SK-N-SH treated with all-trans-retinoic acid at 6 μM for 48 hours (cell line): ENCODE measurements around the gene SEMA5A.

Experiments
- ARNTL ChIP-seq: fragments of 450-650 bp; formaldehyde crosslinking; IDR thresholded peaks from 2 replicates; pipeline ENCODE4 v1.5.0; 2020; ENCODE audit warnings: low read depth, mild to moderate bottlenecking, moderate library complexity, borderline replicate concordance
- ESRRG ChIP-seq: fragments of 250-450 bp; sonication (Bioruptor Pico); IDR thresholded peaks from 2 replicates; pipeline ENCODE4 v1.6.1; 2021; ENCODE audit warnings: mild to moderate bottlenecking
- GLIS3 ChIP-seq: fragments of 250-450 bp; sonication (Bioruptor Pico); IDR thresholded peaks from 2 replicates; pipeline ENCODE4 v1.5.0; 2020; ENCODE audit warnings: mild to moderate bottlenecking, moderate library complexity
- PPARA ChIP-seq: fragments of 250-450 bp; sonication (Bioruptor Pico); IDR thresholded peaks from 2 replicates; pipeline ENCODE4 v1.5.0; 2020; ENCODE audit warnings: mild to moderate bottlenecking, borderline replicate concordance
- ZFP3 ChIP-seq: fragments of 250-450 bp; sonication (Bioruptor Pico); IDR thresholded peaks from 2 replicates; pipeline ENCODE4 v1.5.0; 2020; ENCODE audit warnings: mild to moderate bottlenecking, moderate library complexity
- ZFP30 ChIP-seq: fragments of 450-650 bp; formaldehyde crosslinking; IDR thresholded peaks from 2 replicates; pipeline ENCODE4 v1.5.0; 2022; ENCODE audit warnings: mild to moderate bottlenecking, moderate library complexity
- ZNF8 ChIP-seq: fragments of 450-650 bp; formaldehyde crosslinking; IDR thresholded peaks from 2 replicates; pipeline ENCODE4 v1.5.0; 2020; ENCODE audit warnings: mild to moderate bottlenecking, moderate library complexity
- TF ChIP-seq, protein P1 (sequence below): fragments of 250-450 bp; sonication (Bioruptor Pico); IDR thresholded peaks from 2 replicates; pipeline ENCODE4 v1.8.0; 2020; ENCODE audit warnings: mild to moderate bottlenecking, moderate library complexity, borderline replicate concordance

DNA sequence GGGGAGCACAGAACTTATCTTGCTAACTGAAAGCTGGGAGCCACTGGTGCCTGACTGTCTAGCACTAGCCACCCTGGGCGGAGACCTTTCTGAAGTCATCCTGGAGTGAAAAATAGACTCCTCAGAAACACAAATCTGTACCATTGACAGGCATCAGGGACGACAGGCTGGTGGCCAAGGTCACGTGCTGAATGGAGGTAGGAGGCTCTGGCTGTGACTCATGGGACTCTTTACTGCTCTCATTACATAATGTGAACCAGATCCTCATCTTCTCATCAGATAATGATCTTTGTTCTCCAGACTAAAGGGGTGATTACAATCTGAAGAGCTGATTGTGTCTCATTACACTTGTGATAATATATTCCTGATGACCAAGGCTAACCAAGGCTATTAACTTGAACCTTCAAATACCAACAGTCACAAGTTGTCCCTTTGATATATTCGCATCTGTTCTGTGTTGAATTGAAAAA lies 91.8 kb downstream of the SEMA5A start:
- TF ChIP-seq ZFP3 (CRISPR knock-in tag): no peak
- no peak for TF ChIP-seq ESRRG (CRISPR knock-in tag)
- TF ChIP-seq, protein P1, sequence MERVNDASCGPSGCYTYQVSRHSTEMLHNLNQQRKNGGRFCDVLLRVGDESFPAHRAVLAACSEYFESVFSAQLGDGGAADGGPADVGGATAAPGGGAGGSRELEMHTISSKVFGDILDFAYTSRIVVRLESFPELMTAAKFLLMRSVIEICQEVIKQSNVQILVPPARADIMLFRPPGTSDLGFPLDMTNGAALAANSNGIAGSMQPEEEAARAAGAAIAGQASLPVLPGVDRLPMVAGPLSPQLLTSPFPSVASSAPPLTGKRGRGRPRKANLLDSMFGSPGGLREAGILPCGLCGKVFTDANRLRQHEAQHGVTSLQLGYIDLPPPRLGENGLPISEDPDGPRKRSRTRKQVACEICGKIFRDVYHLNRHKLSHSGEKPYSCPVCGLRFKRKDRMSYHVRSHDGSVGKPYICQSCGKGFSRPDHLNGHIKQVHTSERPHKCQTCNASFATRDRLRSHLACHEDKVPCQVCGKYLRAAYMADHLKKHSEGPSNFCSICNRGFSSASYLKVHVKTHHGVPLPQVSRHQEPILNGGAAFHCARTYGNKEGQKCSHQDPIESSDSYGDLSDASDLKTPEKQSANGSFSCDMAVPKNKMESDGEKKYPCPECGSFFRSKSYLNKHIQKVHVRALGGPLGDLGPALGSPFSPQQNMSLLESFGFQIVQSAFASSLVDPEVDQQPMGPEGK (CRISPR knock-in tag): no peak
- TF ChIP-seq PPARA (CRISPR knock-in tag): no peak
- TF ChIP-seq ZNF8: no peak
- no peak for TF ChIP-seq ARNTL
- no peak for TF ChIP-seq GLIS3
- TF ChIP-seq ZFP30: no peak
